ENCODE measurements around the gene ARHGEF28.

Gene ARHGEF28

GRCh38 chr5:73805449-73805848, 179.5 kb downstream of the ARHGEF28 start:
- no peak overlapping the region for H3K4me3 ChIP-seq (ENCODE audit: low read depth, low read length)
- no peak overlapping the region for H4K91ac ChIP-seq (ENCODE audit: low read depth, low read length)
- no peaks in the 10 kb centered on the region for H3K79me2 ChIP-seq (ENCODE audit: control insufficient read depth, insufficient read depth, low read length, poor library complexity)
- WGBS (ENCODE audit: extremely low coverage, insufficient coverage, insufficient read length): no CpG with 5 or more reads among the region's 3 CpGs
- H2AK5ac ChIP-seq (ENCODE audit: low read length): no peak overlapping the region
- no peaks in the 10 kb centered on the region for H3K4me1 ChIP-seq (ENCODE audit: control insufficient read depth in 1 of 2, insufficient read depth in 2 of 2, low read length in 2 of 2)
- no peaks in the 10 kb centered on the region for H3K27me3 ChIP-seq (ENCODE audit: insufficient read depth, low read length)
- no peak overlapping the region for H3K27ac ChIP-seq (ENCODE audit: low read depth, low read length)
- H3K14ac ChIP-seq (ENCODE audit: low read length): no peak overlapping the region
- no peaks in the 10 kb centered on the region for H3K79me1 ChIP-seq (ENCODE audit: low read length)
- no peak overlapping the region for H2AFZ ChIP-seq (ENCODE audit: insufficient read depth, low read length, poor library complexity)
- H3K4ac ChIP-seq (ENCODE audit: low read depth, low read length): no peak overlapping the region
- no peak overlapping the region for H2BK120ac ChIP-seq (ENCODE audit: insufficient read depth, low read length, poor library complexity)
- no peaks in the 10 kb centered on the region for H3K9me3 ChIP-seq (ENCODE audit: insufficient read depth, low read depth, low read length)
- H4K12ac ChIP-seq (ENCODE audit: low read depth, low read length): no peak overlapping the region
- H3K23ac ChIP-seq (ENCODE audit: low read length): no peak overlapping the region
- H4K8ac ChIP-seq (ENCODE audit: low read depth, low read length): no peak overlapping the region
- no peak for DNase-seq
- H2BK12ac ChIP-seq (ENCODE audit: low read length): no peak overlapping the region
- no peaks in the 10 kb centered on the region for H3K36me3 ChIP-seq (ENCODE audit: control insufficient read depth in 1 of 2, insufficient read depth in 2 of 2, low read length in 2 of 2)
- H3K9ac ChIP-seq (ENCODE audit: low read length): no peak overlapping the region
- no peak overlapping the region for H3K4me2 ChIP-seq (ENCODE audit: low read length)
- no peak overlapping the region for H2BK5ac ChIP-seq (ENCODE audit: low read depth, low read length, poor library complexity)
- H3K18ac ChIP-seq (ENCODE audit: low read length): no peak overlapping the region

- Histone ChIP-seq H3K14ac (ENCODE audit: low read length) (no peak overlapping the region), H2BK12ac (ENCODE audit: low read length) (no peak overlapping the region), H3K18ac (ENCODE audit: low read length) (no peak overlapping the region), H3K27ac (ENCODE audit: low read depth, low read length) (no peak overlapping the region), H2BK5ac (ENCODE audit: low read depth, low read length, poor library complexity) (no peak overlapping the region), H3K36me3 (ENCODE audit: control insufficient read depth in 1 of 2, insufficient read depth in 2 of 2, low read length in 2 of 2) (no peaks in the 10 kb centered on the region), H3K4ac (ENCODE audit: low read depth, low read length) (no peak overlapping the region), H3K79me2 (ENCODE audit: control insufficient read depth, insufficient read depth, low read length, poor library complexity) (no peaks in the 10 kb centered on the region), H4K8ac (ENCODE audit: low read depth, low read length) (no peak overlapping the region), H3K27me3 (ENCODE audit: insufficient read depth, low read length) (no peaks in the 10 kb centered on the region), H3K23ac (ENCODE audit: low read length) (no peak overlapping the region), H3K9ac (ENCODE audit: low read length) (no peak overlapping the region), H2BK120ac (ENCODE audit: insufficient read depth, low read length, poor library complexity) (no peak overlapping the region), H4K12ac (ENCODE audit: low read depth, low read length) (no peak overlapping the region), H3K4me3 (ENCODE audit: low read depth, low read length) (no peak overlapping the region), H3K4me2 (ENCODE audit: low read length) (no peak overlapping the region), H2AFZ (ENCODE audit: insufficient read depth, low read length, poor library complexity) (no peak overlapping the region), H3K79me1 (ENCODE audit: low read length) (no peaks in the 10 kb centered on the region), H4K91ac (ENCODE audit: low read depth, low read length) (no peak overlapping the region), H3K4me1 (ENCODE audit: control insufficient read depth in 1 of 2, insufficient read depth in 2 of 2, low read length in 2 of 2) (no peaks in the 10 kb centered on the region), H2AK5ac (ENCODE audit: low read length) (no peak overlapping the region), H3K9me3 (ENCODE audit: insufficient read depth, low read depth, low read length) (no peaks in the 10 kb centered on the region)
- DNase-seq: no peak
- WGBS (ENCODE audit: extremely low coverage, insufficient coverage, insufficient read length): no CpG with 5 or more reads among the region's 2 CpGs
These were observed 182.9 kb downstream of the ARHGEF28 start for GRCh38 chr5:73808911-73809310.

- H3K4me3 ChIP-seq (ENCODE audit: low read depth, low read length): no peak overlapping the region
- H2BK5ac ChIP-seq (ENCODE audit: low read depth, low read length, poor library complexity): no peak overlapping the region
- H3K4me1 ChIP-seq (ENCODE audit: control insufficient read depth in 1 of 2, insufficient read depth in 2 of 2, low read length in 2 of 2): no peaks in the 10 kb centered on the region
- H3K4ac ChIP-seq (ENCODE audit: low read depth, low read length): no peak overlapping the region
- no peak overlapping the region for H3K9ac ChIP-seq (ENCODE audit: low read length)
- no peak for DNase-seq
- H3K23ac ChIP-seq (ENCODE audit: low read length): no peak overlapping the region
- H4K8ac ChIP-seq (ENCODE audit: low read depth, low read length): no peak overlapping the region
- no peak overlapping the region for H2BK120ac ChIP-seq (ENCODE audit: insufficient read depth, low read length, poor library complexity)
- H2BK12ac ChIP-seq (ENCODE audit: low read length): no peak overlapping the region
- no peak overlapping the region for H4K91ac ChIP-seq (ENCODE audit: low read depth, low read length)
- H3K9me3 ChIP-seq (ENCODE audit: insufficient read depth, low read depth, low read length): no peaks in the 10 kb centered on the region
- no peaks in the 10 kb centered on the region for H3K79me2 ChIP-seq (ENCODE audit: control insufficient read depth, insufficient read depth, low read length, poor library complexity)
- H3K27ac ChIP-seq (ENCODE audit: low read depth, low read length): no peak overlapping the region
- H2AK5ac ChIP-seq (ENCODE audit: low read length): no peak overlapping the region
- H3K27me3 ChIP-seq (ENCODE audit: insufficient read depth, low read length): no peaks in the 10 kb centered on the region
- no CpG with 5 or more reads among the region's 3 CpGs for WGBS (ENCODE audit: extremely low coverage, insufficient coverage, insufficient read length)
- no peaks in the 10 kb centered on the region for H3K36me3 ChIP-seq (ENCODE audit: control insufficient read depth in 1 of 2, insufficient read depth in 2 of 2, low read length in 2 of 2)
- no peak overlapping the region for H2AFZ ChIP-seq (ENCODE audit: insufficient read depth, low read length, poor library complexity)
- no peak overlapping the region for H4K12ac ChIP-seq (ENCODE audit: low read depth, low read length)
- no peak overlapping the region for H3K4me2 ChIP-seq (ENCODE audit: low read length)
- H3K79me1 ChIP-seq (ENCODE audit: low read length): no peaks in the 10 kb centered on the region
- H3K18ac ChIP-seq (ENCODE audit: low read length): no peak overlapping the region
- no peak overlapping the region for H3K14ac ChIP-seq (ENCODE audit: low read length)
These were observed 184.4 kb downstream of the ARHGEF28 start for GRCh38 chr5:73810429-73810828.

GRCh38 chr5:73812457-73812856, 186.5 kb downstream of the ARHGEF28 start:
- no peak overlapping the region for H3K18ac ChIP-seq (ENCODE audit: low read length)
- H2BK120ac ChIP-seq (ENCODE audit: insufficient read depth, low read length, poor library complexity): no peak overlapping the region
- no peaks in the 10 kb centered on the region for H3K36me3 ChIP-seq (ENCODE audit: control insufficient read depth in 1 of 2, insufficient read depth in 2 of 2, low read length in 2 of 2)
- WGBS (ENCODE audit: extremely low coverage, insufficient coverage, insufficient read length): no CpG with 5 or more reads among the region's 6 CpGs
- no peak overlapping the region for H2AK5ac ChIP-seq (ENCODE audit: low read length)
- no peak overlapping the region for H3K14ac ChIP-seq (ENCODE audit: low read length)
- H3K27ac ChIP-seq (ENCODE audit: low read depth, low read length): no peak overlapping the region
- no peak for DNase-seq
- H2BK5ac ChIP-seq (ENCODE audit: low read depth, low read length, poor library complexity): no peak overlapping the region
- H3K79me1 ChIP-seq (ENCODE audit: low read length): no peaks in the 10 kb centered on the region
- H3K4me3 ChIP-seq (ENCODE audit: low read depth, low read length): no peak overlapping the region
- H4K91ac ChIP-seq (ENCODE audit: low read depth, low read length): no peak overlapping the region
- no peaks in the 10 kb centered on the region for H3K27me3 ChIP-seq (ENCODE audit: insufficient read depth, low read length)
- no peak overlapping the region for H3K9ac ChIP-seq (ENCODE audit: low read length)
- no peak overlapping the region for H4K8ac ChIP-seq (ENCODE audit: low read depth, low read length)
- no peaks in the 10 kb centered on the region for H3K9me3 ChIP-seq (ENCODE audit: insufficient read depth, low read depth, low read length)
- H4K12ac ChIP-seq (ENCODE audit: low read depth, low read length): no peak overlapping the region
- no peak overlapping the region for H3K4me2 ChIP-seq (ENCODE audit: low read length)
- H2BK12ac ChIP-seq (ENCODE audit: low read length): no peak overlapping the region
- H3K4me1 ChIP-seq (ENCODE audit: control insufficient read depth in 1 of 2, insufficient read depth in 2 of 2, low read length in 2 of 2): no peaks in the 10 kb centered on the region
- H3K4ac ChIP-seq (ENCODE audit: low read depth, low read length): no peak overlapping the region
- H2AFZ ChIP-seq (ENCODE audit: insufficient read depth, low read length, poor library complexity): no peak overlapping the region
- H3K79me2 ChIP-seq (ENCODE audit: control insufficient read depth, insufficient read depth, low read length, poor library complexity): no peaks in the 10 kb centered on the region
- H3K23ac ChIP-seq (ENCODE audit: low read length): no peak overlapping the region

Measured in trophoblast cell (in vitro differentiated cells and primary cell).